Left renal cortex interstitium (tissue), 4 donors: ENCODE measurements around the gene TRAM2. TPM values are rescaled to one million over a fixed set of nuclear protein-coding genes. Genes with fewer than 3 reads are reported as not detected.

ENCODE experiments used
- DNase-seq, 4 donors: peaks; one replicate each; pipeline ENCODE4 v3.0.0-alpha.2; 2013; ENCODE audit warnings: low read depth in 4 of 4, low spot score in 2 of 4, missing footprints in 1 of 4
- polyA plus RNA-seq, 4 donors: library from polyadenylated mRNA; unstranded; fragments of 120-200 nt; gene quantifications; one replicate each; pipeline ENCODE4 v1.2.1, GENCODE V29; 2013; ENCODE audit not compliant: insufficient read length in 4 of 4

The TRAM2 gene
- 10 to 100 TPM; 38.2 to 50.8 (median 46.8) TPM for polyA plus RNA-seq

- DNase-seq, result no peak
Observed at GRCh38 chr6:52577022-52577777, at the start of gene TRAM2. Gene TRAM2 (minus strand): TSS chr6:52577060. CDS start chr6:52576915, 145 bp downstream.

- no peak for DNase-seq
Observed at GRCh38 chr6:52622810-52623209, 46.0 kb upstream of the TRAM2 start.

GRCh38 chr6:52621631-52622030 is 44.8 kb upstream of the TRAM2 start:
- DNase-seq, result no peak

- DNase-seq, result no peak
Observed at GRCh38 chr6:52620906-52621190, 44.0 kb upstream of the TRAM2 start.

GRCh38 chr6:52620055-52620905 is 43.4 kb upstream of the TRAM2 start:
- DNase-seq, result no peak

GRCh38 chr6:52617087-52617486 is 40.2 kb upstream of the TRAM2 start:
- DNase-seq, result no peak

- no peak for DNase-seq
Observed at GRCh38 chr6:52616059-52616690, 39.3 kb upstream of the TRAM2 start.

- no peak for DNase-seq
Observed at GRCh38 chr6:52612336-52613054, 35.6 kb upstream of the TRAM2 start.

- no peak for DNase-seq
Observed at GRCh38 chr6:52611833-52612232, 35.0 kb upstream of the TRAM2 start.

- no peak for DNase-seq
Observed at GRCh38 chr6:52610745-52611355, 34.0 kb upstream of the TRAM2 start.

GRCh38 chr6:52610011-52610410 is 33.2 kb upstream of the TRAM2 start:
- no peak for DNase-seq

- DNase-seq, result no peak
Observed at GRCh38 chr6:52605610-52606185, 28.8 kb upstream of the TRAM2 start.

- no peak for DNase-seq
Observed at GRCh38 chr6:52603000-52603795, 26.3 kb upstream of the TRAM2 start.

- DNase-seq, result no peak
Observed at GRCh38 chr6:52598824-52599190, 21.9 kb upstream of the TRAM2 start.

- DNase-seq, result peak in 1 of 4 donors; percentile 50
Observed at GRCh38 chr6:52598123-52598823, 21.4 kb upstream of the TRAM2 start.

- DNase-seq, result no peak
Observed at GRCh38 chr6:52597738-52598122, 20.9 kb upstream of the TRAM2 start.

- DNase-seq, result no peak
Observed at GRCh38 chr6:52596371-52597028, 19.6 kb upstream of the TRAM2 start.

GRCh38 chr6:52595796-52596130 is 18.9 kb upstream of the TRAM2 start:
- no peak for DNase-seq
